Naive B cell (primary cell): ENCODE measurements around the gene CGNL1. TPM values are rescaled to one million over a fixed set of nuclear protein-coding genes. Genes with fewer than 3 reads are reported as not detected.

Experiments
- ATAC-seq, 2 donors: fragments of 150-1000 bp; cut with Tn5 transposase; 2 replicates each; pipeline ENCODE4 v1.10.0; 2021; ENCODE audit warnings: low read depth in 2 of 2, mild to moderate bottlenecking in 2 of 2, moderate library complexity in 2 of 2
- DNase-seq: peaks from one replicate; pipeline ENCODE4 v3.0.0; 2022
- H3K27ac Mint-ChIP-seq, 6 donors: one replicate each; pipeline ENCODE4 v1.8.0; 2020 to 2022; ENCODE audit warnings: mild to moderate bottlenecking in 6 of 6, mixed read lengths in 6 of 6, moderate library complexity in 5 of 6, inconsistent platforms in 2 of 6
- H3K27me3 Mint-ChIP-seq, 3 donors: one replicate each; pipeline ENCODE4 v1.8.0; 2021 to 2022; ENCODE audit warnings: mixed read lengths in 3 of 3, mild to moderate bottlenecking in 1 of 3
- H3K36me3 Mint-ChIP-seq, 2 donors: one replicate each; pipeline ENCODE4 v1.8.0; 2020 to 2022; ENCODE audit warnings: mixed read lengths in 2 of 2, inconsistent platforms in 1 of 2, mild to moderate bottlenecking in 1 of 2
- H3K4me1 Mint-ChIP-seq, 3 donors: one replicate each; pipeline ENCODE4 v1.8.0; 2020 to 2022; ENCODE audit warnings: mixed read lengths in 3 of 3, inconsistent platforms in 1 of 3, mild to moderate bottlenecking in 1 of 3, moderate library complexity in 1 of 3
- H3K4me3 Mint-ChIP-seq, 8 donors: one replicate each; pipeline ENCODE4 v1.8.0; 2020 to 2022; ENCODE audit warnings: mild to moderate bottlenecking in 8 of 8, mixed read lengths in 8 of 8, moderate library complexity in 8 of 8, inconsistent platforms in 2 of 8
- H3K9me3 Mint-ChIP-seq, 7 donors: one replicate each; pipeline ENCODE4 v1.8.0; 2020 to 2022; ENCODE audit warnings: mixed read lengths in 7 of 7, mild to moderate bottlenecking in 5 of 7, inconsistent platforms in 2 of 7, moderate library complexity in 1 of 7
- polyA plus RNA-seq, 6 donors: library from polyadenylated mRNA; unstranded; fragments of 300-500 nt; fragmentation: Illumina TruSeq; gene quantifications; one replicate each; pipeline ENCODE4 v1.2.3, GENCODE V29; 2021; ENCODE audit warnings: low read depth in 6 of 6

Gene CGNL1
- polyA plus RNA-seq, 6 donors from 2014 or later: 0.09 TPM; not detected in 4

DNA sequence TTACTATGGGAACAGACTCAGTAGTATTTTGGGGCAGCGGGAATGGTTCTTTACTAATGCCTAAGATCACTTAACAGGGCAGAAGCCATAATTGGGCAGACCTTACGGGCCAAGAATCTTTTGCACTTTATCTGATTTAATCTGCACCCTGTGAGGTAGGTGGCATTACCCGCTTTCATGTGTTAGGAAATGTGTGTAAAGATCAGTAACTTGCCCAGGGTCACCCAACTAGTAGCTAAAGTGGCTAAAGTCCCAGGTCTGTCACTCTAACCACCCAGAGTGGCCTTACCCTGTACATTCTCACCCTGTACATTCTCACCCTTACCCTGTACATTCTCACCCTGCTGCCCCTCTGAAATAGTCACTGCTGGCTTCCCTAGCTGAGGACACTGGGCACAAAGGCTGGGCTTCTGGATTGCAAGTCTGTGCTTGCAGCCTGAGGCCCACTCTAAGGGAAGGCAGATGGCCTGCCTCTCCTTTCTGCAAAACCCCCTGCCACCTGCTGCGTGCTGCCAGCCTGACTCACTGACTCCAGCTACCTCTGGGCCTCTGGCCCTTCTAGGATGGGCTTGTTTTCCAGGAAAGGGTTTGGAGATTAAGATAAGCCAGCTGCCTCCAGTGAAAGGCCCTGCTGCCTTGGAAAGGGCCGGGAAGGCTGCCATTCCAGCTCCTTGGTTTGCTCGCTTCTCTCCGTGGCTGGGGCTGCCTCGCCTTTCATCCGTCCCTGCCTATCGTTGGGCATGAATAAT is 177.9 kb downstream of the CGNL1 start:
- no peak for DNase-seq
- ATAC-seq: no peak
- peaks cover 0 to 2% (median 0%) of the 10 kb centered on the region in 7 donors for H3K9me3 Mint-ChIP-seq
- peak overlapping the region in 1 of 6 donors; percentile 16 for H3K27ac Mint-ChIP-seq
- no peak overlapping the region for H3K4me3 Mint-ChIP-seq
- H3K27me3 Mint-ChIP-seq: peaks cover 0 to 17% (median 0%) of the 10 kb centered on the region in 3 donors
- H3K36me3 Mint-ChIP-seq: no peaks in the 10 kb centered on the region
- no peaks in the 10 kb centered on the region for H3K4me1 Mint-ChIP-seq

- Mint-ChIP-seq H3K36me3 (no peaks in the 10 kb centered on the region), H3K9me3 (peaks cover 0 to 2% (median 0%) of the 10 kb centered on the region in 7 donors), H3K4me3 (no peak overlapping the region), H3K27ac (no peak overlapping the region), H3K27me3 (peaks cover 0 to 22% (median 0%) of the 10 kb centered on the region in 3 donors), H3K4me1 (peaks cover 0 to 1% (median under 1%) of the 10 kb centered on the region in 3 donors)
- no peak for ATAC-seq
- no peak for DNase-seq
Observed at GRCh38 chr15:57554812-57555179, 178.5 kb downstream of the CGNL1 start.

- DNase-seq (no peak), ATAC-seq (no peak)
- H3K36me3 Mint-ChIP-seq: no peaks in the 10 kb centered on the region
- H3K9me3 Mint-ChIP-seq: peaks cover 0 to 2% (median 0%) of the 10 kb centered on the region in 7 donors
- H3K4me3 Mint-ChIP-seq: no peak overlapping the region
- peaks cover 0 to 22% (median 0%) of the 10 kb centered on the region in 3 donors for H3K27me3 Mint-ChIP-seq
- no peak overlapping the region for H3K27ac Mint-ChIP-seq
- peaks cover 2 to 6% (median 5%) of the 10 kb centered on the region in 3 donors for H3K4me1 Mint-ChIP-seq
Observed at GRCh38 chr15:57555270-57555669, 179.0 kb downstream of the CGNL1 start.

DNA sequence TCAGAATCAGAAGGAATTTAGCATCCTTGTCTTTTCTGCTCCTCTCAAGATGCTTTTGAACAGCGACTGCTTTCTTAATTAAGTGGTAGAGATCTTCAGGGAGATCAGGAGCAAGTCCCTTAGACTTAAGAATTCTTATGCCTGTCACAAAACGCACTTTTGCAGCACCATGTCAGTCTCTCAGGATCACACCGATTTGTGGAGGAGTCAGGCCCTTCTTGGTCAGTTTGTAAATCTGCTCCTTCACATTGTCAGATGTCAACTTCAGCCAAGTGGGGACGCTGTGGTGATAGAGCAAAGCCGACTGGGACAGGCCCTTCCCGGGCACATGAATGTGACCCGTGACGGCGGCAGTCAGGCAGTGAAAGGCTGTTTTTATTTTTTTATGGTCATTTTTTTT is 179.7 kb downstream of the CGNL1 start:
- DNase-seq (no peak), ATAC-seq (no peak)
- Mint-ChIP-seq H3K9me3 (peaks cover 0 to 2% (median 0%) of the 10 kb centered on the region in 7 donors), H3K4me3 (no peak overlapping the region), H3K27me3 (peaks cover 0 to 20% (median 0%) of the 10 kb centered on the region in 3 donors), H3K4me1 (peaks cover 6 to 12% (median 9%) of the 10 kb centered on the region in 3 donors), H3K36me3 (no peaks in the 10 kb centered on the region), H3K27ac (peak overlapping the region in 3 of 6 donors; percentile 1 to 39 (median 11))

- no peaks in the 10 kb centered on the region for H3K36me3 Mint-ChIP-seq
- no peak overlapping the region for H3K4me3 Mint-ChIP-seq
- ATAC-seq (no peak), DNase-seq (no peak)
- H3K27me3 Mint-ChIP-seq: peaks cover 0 to 18% (median 0%) of the 10 kb centered on the region in 3 donors
- peak overlapping the region in 1 of 6 donors; percentile 27 for H3K27ac Mint-ChIP-seq
- H3K9me3 Mint-ChIP-seq: peaks cover 0 to 2% (median 0%) of the 10 kb centered on the region in 7 donors
- H3K4me1 Mint-ChIP-seq: peaks cover 13 to 24% (median 21%) of the 10 kb centered on the region in 3 donors
Observed at GRCh38 chr15:57557267-57557666, 181.0 kb downstream of the CGNL1 start.

- DNase-seq: no peak
- no peak overlapping the region for H3K27ac Mint-ChIP-seq
- peaks cover 0 to 2% (median 0%) of the 10 kb centered on the region in 7 donors for H3K9me3 Mint-ChIP-seq
Observed at GRCh38 chr15:57557810-57558209, 181.5 kb downstream of the CGNL1 start.

DNA sequence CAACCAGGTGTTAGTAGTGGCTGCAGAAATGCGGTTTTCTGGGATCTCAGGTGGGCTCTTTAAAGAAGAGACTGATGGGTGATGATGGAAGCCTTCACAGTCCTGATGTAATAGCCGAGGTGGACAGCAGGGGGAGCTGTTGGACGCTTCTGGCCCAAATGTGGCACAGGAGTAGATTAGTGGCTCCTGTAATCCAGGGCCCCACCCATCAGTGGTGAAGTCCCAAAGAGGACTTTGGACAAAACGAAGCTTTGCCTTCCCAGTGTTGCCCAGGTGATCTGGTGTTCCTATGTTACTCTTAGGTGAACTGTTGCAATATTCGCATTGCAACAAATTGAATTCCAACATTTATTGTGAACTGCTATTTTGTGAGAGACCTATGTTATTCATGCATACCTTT is 183.6 kb downstream of the CGNL1 start:
- peak; percentile 64 for DNase-seq
- ATAC-seq: peak; percentile 38 to 49
- Mint-ChIP-seq H3K27ac (no peak overlapping the region), H3K27me3 (peaks cover 0 to 18% (median 0%) of the 10 kb centered on the region in 3 donors), H3K36me3 (no peaks in the 10 kb centered on the region), H3K4me3 (peak overlapping the region in 1 of 8 donors; percentile 53), H3K4me1 (peaks cover 18 to 42% (median 36%) of the 10 kb centered on the region in 3 donors), H3K9me3 (peaks cover 0 to 2% (median 0%) of the 10 kb centered on the region in 7 donors)

More at GRCh38 chr15:57557810-57558209, 181.5 kb downstream of the CGNL1 start:
- Mint-ChIP-seq H3K36me3 (no peaks in the 10 kb centered on the region), H3K4me3 (no peak overlapping the region), H3K27me3 (peaks cover 0 to 18% (median 0%) of the 10 kb centered on the region in 3 donors), H3K4me1 (peaks cover 18 to 30% (median 27%) of the 10 kb centered on the region in 3 donors)
- no peak for ATAC-seq

DNA sequence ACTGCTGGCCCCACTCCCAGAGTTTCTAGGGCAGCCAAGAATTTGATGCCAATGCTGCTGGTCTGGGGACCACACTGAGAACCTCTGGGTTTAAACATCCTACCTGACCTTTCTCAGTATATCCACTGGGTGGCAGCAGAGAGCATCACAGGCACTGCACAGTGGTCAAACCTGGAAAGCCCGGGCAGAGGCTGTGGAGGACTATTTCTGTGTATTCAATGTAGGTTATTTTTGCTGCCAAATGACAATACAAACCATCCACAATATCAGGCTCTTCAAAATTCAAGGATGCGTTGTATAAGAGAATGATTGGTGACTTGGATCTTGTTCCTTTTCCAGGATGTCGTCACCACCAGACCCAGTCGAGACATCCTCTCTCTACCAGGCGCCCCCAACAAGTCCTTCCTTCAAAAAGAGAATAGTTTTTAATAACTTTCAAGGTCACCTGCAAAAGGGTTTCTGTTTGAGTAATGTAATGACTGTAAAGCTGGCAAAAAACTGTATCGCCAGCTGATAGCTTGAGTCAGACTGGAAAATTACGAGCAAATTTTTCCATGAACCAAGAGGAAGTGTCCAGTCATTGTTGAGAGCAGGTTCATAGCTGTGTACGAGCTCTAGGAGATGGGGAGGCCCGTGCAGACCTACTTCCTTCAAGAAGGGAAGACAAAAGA is 184.9 kb downstream of the CGNL1 start:
- peak overlapping the region; percentile 14 to 83 (median 77) for H3K4me3 Mint-ChIP-seq
- DNase-seq: peak; percentile 73
- peak; percentile 60 to 63 for ATAC-seq
- no peaks in the 10 kb centered on the region for H3K36me3 Mint-ChIP-seq
- peak overlapping the region; percentile 52 to 89 (median 74) for H3K27ac Mint-ChIP-seq
- H3K4me1 Mint-ChIP-seq: peaks cover 27 to 53% (median 45%) of the 10 kb centered on the region in 3 donors
- H3K27me3 Mint-ChIP-seq: peaks cover 0 to 18% (median 0%) of the 10 kb centered on the region in 3 donors
- peaks cover 0 to 2% (median 0%) of the 10 kb centered on the region in 7 donors for H3K9me3 Mint-ChIP-seq

DNA sequence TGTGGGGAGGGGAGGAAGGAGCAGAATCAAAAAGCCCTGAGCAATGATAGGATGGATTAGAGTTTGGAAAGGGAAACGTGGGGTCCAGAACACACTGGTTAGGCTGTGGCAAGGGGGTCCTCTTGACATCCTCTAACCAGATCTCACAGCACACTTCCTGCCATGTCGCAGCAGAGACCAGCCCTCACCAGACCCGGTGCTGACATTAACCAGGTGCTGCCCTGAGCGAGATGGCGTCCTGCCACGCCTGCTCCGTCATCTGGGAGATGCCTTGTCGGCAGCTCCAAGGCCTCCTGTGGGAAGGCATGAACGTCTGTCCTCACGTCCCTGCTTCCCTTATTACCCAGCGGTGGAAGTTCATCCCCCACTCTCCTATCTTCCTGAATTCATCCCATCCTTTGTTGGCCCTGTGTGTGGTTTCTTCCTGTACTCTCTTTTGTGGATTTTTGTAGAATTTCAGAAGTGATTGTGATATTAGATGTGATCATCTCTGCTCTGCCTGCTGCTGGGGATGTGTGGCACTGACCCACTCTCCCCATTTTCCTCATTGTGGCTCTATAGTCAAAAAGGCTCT is 186.0 kb downstream of the CGNL1 start:
- Mint-ChIP-seq H3K36me3 (no peaks in the 10 kb centered on the region), H3K27me3 (peaks cover 0 to 9% (median 0%) of the 10 kb centered on the region in 3 donors), H3K4me3 (peak overlapping the region in 7 of 8 donors; percentile 13 to 73 (median 40)), H3K27ac (peak overlapping the region; percentile 52 to 92 (median 83)), H3K9me3 (peaks cover 0 to 2% (median 0%) of the 10 kb centered on the region in 7 donors), H3K4me1 (peaks cover 30 to 61% (median 45%) of the 10 kb centered on the region in 3 donors)
- DNase-seq (no peak), ATAC-seq (no peak)

GRCh38 chr15:57563416-57563815 is 187.1 kb downstream of the CGNL1 start:
- Mint-ChIP-seq H3K27ac (peak overlapping the region in 5 of 6 donors; percentile 24 to 56 (median 51)), H3K4me1 (peaks cover 36 to 73% (median 51%) of the 10 kb centered on the region in 3 donors), H3K4me3 (peak overlapping the region in 3 of 8 donors; percentile 11 to 67 (median 14)), H3K9me3 (peaks cover 0 to 2% (median 0%) of the 10 kb centered on the region in 7 donors), H3K36me3 (no peaks in the 10 kb centered on the region), H3K27me3 (peaks cover 0 to 9% (median 0%) of the 10 kb centered on the region in 3 donors)
- no peak for ATAC-seq
- no peak for DNase-seq

DNA sequence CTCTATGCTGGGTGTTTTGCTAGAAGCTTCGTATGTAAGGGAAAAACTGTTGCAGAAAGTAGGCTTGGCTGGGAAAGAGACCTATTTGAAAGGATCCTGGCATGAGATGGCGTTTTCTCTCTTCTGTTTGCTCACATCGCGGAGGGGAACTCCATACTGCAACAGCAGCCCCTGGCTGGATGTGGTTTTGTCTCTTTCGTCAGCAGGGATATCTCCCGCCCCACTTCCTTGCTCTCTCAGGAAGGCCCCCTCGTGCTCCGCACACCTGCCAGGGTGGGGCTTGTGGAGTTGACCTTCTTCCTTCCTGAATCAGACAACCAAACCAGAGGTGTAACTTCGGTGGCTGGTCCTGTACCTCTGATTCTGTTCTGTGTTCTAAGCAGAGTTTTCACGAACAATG is 189.0 kb downstream of the CGNL1 start:
- peak overlapping the region in 7 of 8 donors; percentile 8 to 82 (median 62) for H3K4me3 Mint-ChIP-seq
- peak; percentile 86 for ATAC-seq
- peak overlapping the region; percentile 44 to 95 (median 89) for H3K27ac Mint-ChIP-seq
- peaks cover 43 to 81% (median 63%) of the 10 kb centered on the region in 3 donors for H3K4me1 Mint-ChIP-seq
- H3K9me3 Mint-ChIP-seq: no peaks in the 10 kb centered on the region
- peaks cover 0 to 7% (median 0%) of the 10 kb centered on the region in 3 donors for H3K27me3 Mint-ChIP-seq
- peaks cover 0 to 7% of the 10 kb centered on the region in 2 donors for H3K36me3 Mint-ChIP-seq
- peak; percentile 80 for DNase-seq

DNA sequence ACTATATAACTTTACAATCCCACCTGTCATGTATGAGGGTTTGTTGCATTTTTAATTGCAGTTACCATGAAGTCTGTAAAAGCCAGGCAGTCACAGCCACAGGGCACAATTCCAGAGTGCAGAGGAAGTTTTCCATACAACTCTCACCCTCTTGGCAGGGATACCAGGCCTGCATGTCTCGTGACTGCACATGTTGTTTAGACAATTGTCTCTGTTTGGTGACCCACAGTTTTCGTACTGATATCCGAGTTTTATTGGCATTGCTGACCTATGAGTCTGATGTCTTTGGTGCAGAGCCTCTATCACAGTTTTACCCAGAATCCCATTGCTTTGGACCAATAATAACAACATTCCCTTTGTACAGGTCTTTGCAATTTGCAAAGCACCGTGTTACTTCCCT is 190.5 kb downstream of the CGNL1 start:
- Mint-ChIP-seq H3K9me3 (peaks cover 0 to 3% (median 0%) of the 10 kb centered on the region in 7 donors), H3K27ac (peak overlapping the region in 1 of 6 donors; percentile 19), H3K27me3 (peaks cover 0 to 7% (median 0%) of the 10 kb centered on the region in 3 donors), H3K4me3 (no peak overlapping the region), H3K4me1 (peaks cover 32 to 74% (median 57%) of the 10 kb centered on the region in 3 donors), H3K36me3 (peaks cover 0 to 7% of the 10 kb centered on the region in 2 donors)
- ATAC-seq: no peak
- DNase-seq: no peak

GRCh38 chr15:57567891-57568290 is 191.6 kb downstream of the CGNL1 start:
- Mint-ChIP-seq H3K36me3 (peaks cover 0 to 7% of the 10 kb centered on the region in 2 donors), H3K4me3 (peak overlapping the region in 4 of 8 donors; percentile 13 to 49 (median 37)), H3K9me3 (peaks cover 0 to 3% (median 0%) of the 10 kb centered on the region in 7 donors), H3K4me1 (peaks cover 28 to 63% (median 47%) of the 10 kb centered on the region in 3 donors), H3K27ac (peak overlapping the region in 3 of 6 donors; percentile 45 to 66 (median 66)), H3K27me3 (peaks cover 0 to 7% (median 0%) of the 10 kb centered on the region in 3 donors)
- ATAC-seq (no peak), DNase-seq (no peak)
